RCC 7860 (cell line): ENCODE data around the gene PCNT.
"Not testable (repeated sequence)": the region's sequence is repeated elsewhere in the genome, so short reads cannot be mapped to it uniquely, and the experiment has no call there.

ENCODE experiments used
- DNase-seq: peaks from one replicate; pipeline ENCODE4 v3.0.0-alpha.2; 2015; ENCODE audit warnings: low spot score
- FAIRE-seq: peaks from 2 replicates; lab custom pipeline; 2012; peaks lifted over from hg19 to GRCh38; lab: Jason Lieb, UNC

PCNT gene

GRCh38 chr21:46423546-46424038 lies 99.6 kb downstream of the PCNT start:
- FAIRE-seq (no peak), DNase-seq (no peak)

DNA sequence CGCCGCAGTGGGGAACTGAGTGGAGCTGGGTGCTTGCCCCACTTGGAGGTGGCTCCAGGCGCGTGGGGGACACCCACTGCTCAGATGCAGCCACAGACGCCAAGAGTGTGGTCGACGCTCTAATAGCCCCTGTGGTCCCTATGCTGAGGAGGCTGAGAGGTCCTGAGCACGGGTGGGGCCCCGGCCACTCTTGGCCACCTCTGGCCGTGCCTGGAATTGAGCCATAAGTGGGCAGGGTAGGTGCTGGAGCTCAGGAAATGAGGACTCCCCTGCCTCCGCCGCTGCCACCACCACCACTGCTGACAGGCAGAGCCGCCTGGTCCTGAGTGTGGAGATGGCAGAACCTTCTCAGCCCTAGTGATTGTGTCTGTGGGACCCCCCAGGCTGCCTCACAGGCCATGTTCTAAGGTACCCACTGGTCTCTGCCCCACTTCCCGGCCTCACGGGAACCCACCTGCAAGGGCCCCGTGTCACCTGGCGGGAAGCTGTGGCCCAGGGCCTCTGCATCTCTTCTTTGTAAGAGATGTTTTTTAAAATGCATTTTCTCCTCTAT lies 100.2 kb downstream of the PCNT start:
- DNase-seq (no peak), FAIRE-seq (no peak)

GRCh38 chr21:46424621-46425020 lies 100.7 kb downstream of the PCNT start:
- no peak for DNase-seq
- no peak for FAIRE-seq

DNA sequence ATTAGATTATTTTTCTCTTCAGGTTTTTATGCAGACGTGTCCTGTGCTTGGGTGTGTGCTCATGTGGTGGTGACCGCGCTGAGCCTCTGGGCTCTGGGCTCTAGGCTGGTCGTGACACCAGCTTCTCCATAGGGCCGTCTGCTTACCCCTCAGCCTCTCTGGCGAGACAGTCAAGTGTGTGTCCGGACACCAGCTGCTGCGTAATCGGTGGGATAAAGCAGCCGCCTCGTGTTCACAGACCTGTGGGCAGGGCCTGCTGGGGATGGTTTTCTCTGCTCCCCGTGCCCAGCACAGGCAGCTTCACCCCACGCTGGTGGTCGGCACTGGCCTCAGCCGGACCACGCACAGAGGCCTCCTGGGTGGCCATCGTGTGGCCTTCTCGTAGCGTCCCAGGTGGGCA lies 101.1 kb downstream of the PCNT start:
- DNase-seq (no peak), FAIRE-seq (no peak)

DNA sequence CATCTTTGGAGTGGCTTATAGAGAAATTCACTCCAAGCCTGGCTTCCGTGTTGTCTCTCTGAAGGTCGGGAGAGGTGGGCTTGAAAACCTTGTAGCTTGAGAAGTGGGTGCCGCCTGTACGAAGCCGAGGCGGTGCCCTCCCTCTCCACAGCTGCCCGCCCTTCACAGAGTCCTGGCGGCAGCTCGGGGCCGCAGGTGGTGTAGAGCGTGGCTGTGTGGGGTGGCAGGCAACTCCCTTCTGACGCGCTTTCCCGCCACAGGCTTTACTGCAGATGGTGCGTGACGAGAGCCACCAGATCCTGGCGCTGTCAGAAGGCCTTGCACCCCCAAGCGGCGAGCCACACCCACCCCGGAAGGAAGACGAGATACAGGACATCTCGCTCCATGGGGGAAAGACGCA lies 101.6 kb downstream of the PCNT start:
- no peak for FAIRE-seq

GRCh38 chr21:46426313-46427046 lies 102.5 kb downstream of the PCNT start:
- no peak for DNase-seq

More for the DNA sequence above, 101.6 kb downstream of the PCNT start:
- no peak for DNase-seq

GRCh38 chr21:46427516-46427915 lies 103.6 kb downstream of the PCNT start:
- DNase-seq (no peak), FAIRE-seq (no peak)

More at GRCh38 chr21:46426313-46427046, 102.5 kb downstream of the PCNT start:
- no peak for FAIRE-seq

GRCh38 chr21:46428286-46428685 lies 104.3 kb downstream of the PCNT start:
- DNase-seq (no peak), FAIRE-seq (no peak)

- FAIRE-seq (no peak), DNase-seq (no peak)
These were observed 105.2 kb downstream of the PCNT start for GRCh38 chr21:46428987-46429710.

- no peak for DNase-seq
- FAIRE-seq = no peak
These were observed 106.1 kb downstream of the PCNT start for GRCh38 chr21:46429754-46430681.

DNA sequence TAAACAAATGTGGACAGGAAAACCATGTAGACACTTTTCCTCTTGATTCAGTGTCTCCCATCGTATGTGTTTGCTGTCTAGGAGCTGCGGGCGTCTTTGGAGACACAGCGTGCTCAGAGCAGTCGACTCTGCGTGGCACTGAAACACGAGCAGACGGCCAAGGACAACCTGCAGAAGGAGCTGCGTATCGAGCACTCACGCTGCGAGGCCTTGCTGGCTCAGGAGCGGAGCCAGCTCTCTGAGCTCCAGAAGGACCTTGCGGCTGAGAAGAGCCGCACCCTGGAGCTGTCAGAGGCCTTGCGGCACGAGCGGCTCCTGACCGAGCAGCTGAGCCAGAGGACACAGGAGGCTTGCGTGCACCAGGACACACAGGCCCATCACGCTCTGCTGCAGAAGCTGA lies 107.5 kb downstream of the PCNT start:
- no peak for FAIRE-seq
- DNase-seq = no peak

GRCh38 chr21:46431884-46432488 lies 108.0 kb downstream of the PCNT start:
- FAIRE-seq (no peak), DNase-seq (no peak)

DNA sequence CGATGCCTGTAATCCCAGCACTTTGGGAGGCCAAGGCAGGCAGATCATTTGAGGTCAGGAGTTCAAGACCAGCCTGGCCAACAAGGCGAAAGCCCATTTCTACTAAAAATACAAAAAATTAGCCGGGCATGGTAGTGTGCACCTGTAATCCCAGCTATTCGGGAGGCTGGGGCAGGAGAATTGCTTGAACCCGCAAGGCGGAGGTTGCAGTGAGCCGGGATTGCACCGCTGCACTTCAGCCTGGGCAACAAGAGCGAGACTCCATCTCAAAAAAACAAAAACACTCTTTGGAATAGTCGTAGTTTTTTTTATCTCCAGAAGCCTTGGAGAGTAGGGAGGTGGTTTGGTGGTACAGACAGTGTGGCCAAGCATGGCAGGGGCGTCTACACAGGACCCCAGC lies 109.2 kb downstream of the PCNT start:
- FAIRE-seq, DNase-seq: not testable (repeated sequence)

DNA sequence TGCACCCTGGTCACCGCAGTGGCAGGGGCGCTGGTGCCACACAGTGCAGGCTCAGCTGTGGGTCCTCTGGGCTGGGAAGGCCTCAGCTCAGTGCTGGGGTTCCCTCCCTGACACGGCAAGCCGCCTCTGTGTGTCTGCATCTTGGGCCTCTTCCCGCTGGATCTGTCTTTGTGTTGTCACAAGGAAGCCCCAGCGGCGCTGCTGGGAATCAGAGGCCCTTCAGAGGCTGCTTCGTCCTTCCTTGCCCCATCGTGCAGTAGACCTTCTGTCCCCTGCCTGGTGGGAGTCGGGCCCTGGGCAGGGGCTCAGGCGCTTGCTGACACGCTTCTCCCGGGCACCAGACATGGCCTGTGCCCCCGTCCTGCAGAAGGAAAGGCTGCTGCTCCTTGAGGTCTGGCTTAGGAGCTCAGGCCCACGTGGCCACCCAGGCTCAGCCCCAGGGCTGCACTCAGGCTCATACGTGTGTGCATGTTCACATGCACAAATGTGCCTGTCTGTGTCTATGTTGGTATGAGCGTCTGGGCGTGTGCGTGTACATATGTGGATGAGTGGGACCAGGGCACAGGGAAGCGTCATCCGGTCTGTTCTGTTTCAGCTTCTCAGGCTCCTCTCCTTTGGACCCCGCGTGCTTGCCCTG lies 110.5 kb downstream of the PCNT start:
- DNase-seq (no peak), FAIRE-seq (no peak)

DNA sequence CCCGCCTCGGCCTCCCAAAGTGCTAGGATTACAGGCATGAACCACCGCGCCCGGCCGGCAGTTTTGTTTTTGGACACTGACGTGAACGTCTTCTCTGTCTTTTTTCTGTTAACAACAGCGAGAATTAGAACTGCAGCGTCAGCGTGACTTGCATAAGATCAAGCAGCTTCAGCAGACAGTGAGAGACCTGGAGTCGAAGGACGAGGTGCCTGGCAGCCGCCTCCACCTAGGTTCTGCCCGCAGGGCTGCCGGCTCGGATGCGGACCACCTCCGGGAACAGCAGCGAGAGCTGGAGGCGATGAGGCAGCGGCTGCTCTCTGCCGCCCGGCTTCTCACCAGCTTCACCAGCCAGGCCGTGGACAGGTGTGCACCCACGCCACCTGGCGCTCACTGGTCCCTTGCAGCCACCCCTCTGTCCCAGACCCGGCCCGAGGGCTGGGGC lies 111.9 kb downstream of the PCNT start:
- FAIRE-seq (no peak), DNase-seq (no peak)

DNA sequence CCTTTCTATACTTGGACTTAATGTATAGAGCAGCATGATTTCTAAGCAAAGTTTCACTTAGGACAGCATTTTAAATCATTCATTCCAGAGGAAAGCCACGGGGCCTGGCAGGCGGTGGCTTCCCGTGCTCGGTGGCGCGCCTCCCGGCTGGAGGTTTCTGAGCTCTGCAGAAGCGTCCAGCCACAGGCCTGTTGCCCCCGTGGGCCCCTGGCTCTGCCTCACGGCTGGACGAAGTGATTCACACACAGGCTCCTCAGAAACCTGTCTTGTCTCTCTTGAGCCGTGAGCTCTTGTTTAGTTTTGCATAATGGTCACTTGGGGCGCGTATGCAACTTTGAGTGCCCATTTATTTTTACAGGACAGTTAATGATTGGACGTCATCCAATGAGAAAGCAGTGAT lies 112.7 kb downstream of the PCNT start:
- FAIRE-seq = no peak
- DNase-seq = no peak

GRCh38 chr21:46437096-46437498 lies 113.1 kb downstream of the PCNT start:
- FAIRE-seq = no peak

GRCh38 chr21:46437511-46437910 lies 113.6 kb downstream of the PCNT start:
- FAIRE-seq = no peak
- no peak for DNase-seq

More at GRCh38 chr21:46437096-46437498, 113.1 kb downstream of the PCNT start:
- DNase-seq = no peak

DNA sequence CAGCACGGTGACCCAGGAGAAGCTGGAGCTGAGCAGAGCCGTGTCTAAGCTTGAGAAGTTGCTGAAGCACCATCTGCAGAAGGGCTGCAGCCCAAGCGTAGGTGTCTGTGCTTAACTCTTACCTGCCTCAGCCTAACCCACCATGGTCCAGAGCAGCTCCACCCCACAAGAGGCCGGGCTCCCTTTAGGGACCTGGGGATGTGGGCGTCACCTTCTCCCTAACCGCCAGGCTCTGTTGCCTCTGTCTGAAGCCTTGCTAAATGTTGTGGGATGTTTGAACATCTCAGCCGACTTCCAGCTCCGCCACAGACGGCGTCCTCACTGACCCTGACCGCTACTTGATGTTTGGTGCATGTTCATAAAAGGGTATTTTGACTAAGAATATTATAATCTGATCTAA lies 114.3 kb downstream of the PCNT start:
- no peak for DNase-seq
- FAIRE-seq = no peak

- DNase-seq (no peak), FAIRE-seq (no peak)
These were observed 116.0 kb downstream of the PCNT start for GRCh38 chr21:46439906-46440305.
